IMR-90 (cell line): Measurements from ENCODE around the gene ZNF23. TPM values are rescaled to one million over a fixed set of nuclear protein-coding genes. Genes with fewer than 3 reads are reported as not detected.

Source experiments
- ATAC-seq: fragments of 200-7000 bp; cut with Tn5 transposase; 2 replicates; pipeline ENCODE4 v1.9.1; 2020; ENCODE audit warnings: low read depth, mild to moderate bottlenecking, moderate library complexity
- BruUV-seq: library from RNA; stranded (reverse); fragments of 400-500 nt; replicated peaks from 2 replicates; lab custom pipeline; 2021; lab: Mats Ljungman, UMichigan
- CTCF ChIA-PET: fragments of 300-600 bp; formaldehyde crosslinking; extraction: SDS; loops from one replicate; lab custom pipeline; 2021; ENCODE audit warnings: antibody characterized with exemption; lab: Yijun Ruan, JAX
- POLR2A ChIA-PET: fragments of 300-600 bp; sonication (Branson Sonifier 250); formaldehyde crosslinking; loops from one replicate; lab custom pipeline; 2022; ENCODE audit warnings: antibody characterized with exemption; ENCODE audit not compliant: unreplicated experiment; lab: Charles Lee
- DNase-seq: peaks from one replicate; pipeline ENCODE4 v3.0.0; 2013
- H2AFZ ChIP-seq: replicated peaks from 2 replicates; pipeline ENCODE3; 2013; ENCODE audit warnings: low read length, mild to moderate bottlenecking; ENCODE audit not compliant: poor library complexity
- H2AK5ac ChIP-seq: 2 replicates; pipeline ENCODE4 v1.6.1; 2013; ENCODE audit warnings: low read depth, low read length, inconsistent platforms
- H2AK9ac ChIP-seq: replicated peaks from 2 replicates; pipeline ENCODE3; 2013; ENCODE audit warnings: mild to moderate bottlenecking, low read depth, low read length, moderate library complexity; ENCODE audit not compliant: poor library complexity
- H2BK120ac ChIP-seq: 2 replicates; pipeline ENCODE4 v1.6.1; 2013; ENCODE audit warnings: low read depth, low read length, inconsistent platforms
- H2BK15ac ChIP-seq: 3 replicates; pipeline ENCODE4 v1.6.1; 2013; ENCODE audit warnings: low read depth, low read length, inconsistent platforms
- H2BK20ac ChIP-seq: 2 replicates; pipeline ENCODE4 v1.6.1; 2013; ENCODE audit warnings: low read depth, mild to moderate bottlenecking, inconsistent platforms, low read length, moderate library complexity
- H2BK5ac ChIP-seq: 2 replicates; pipeline ENCODE4 v1.6.1; 2013; ENCODE audit warnings: mild to moderate bottlenecking, low read depth, low read length, inconsistent platforms; ENCODE audit not compliant: poor library complexity, severe bottlenecking
- H3K14ac ChIP-seq: replicated peaks from 2 replicates; pipeline ENCODE4 v1.6.1; 2013; ENCODE audit warnings: low read depth, low read length, inconsistent platforms
- H3K18ac ChIP-seq: 2 replicates; pipeline ENCODE4 v1.6.1; 2013; ENCODE audit warnings: low read depth, low read length, control low read depth
- H3K23ac ChIP-seq: 2 replicates; pipeline ENCODE4 v1.6.1; 2013; ENCODE audit warnings: low read depth, low read length, inconsistent platforms
- H3K27ac ChIP-seq: 2 replicates; pipeline ENCODE4 v1.5.1; 2013; ENCODE audit warnings: mild to moderate bottlenecking, control low read depth, low read length; ENCODE audit not compliant: insufficient read depth
- H3K27me3 ChIP-seq: 2 replicates; pipeline ENCODE4 v1.6.1; 2013; ENCODE audit warnings: low read length; ENCODE audit not compliant: control insufficient read depth, insufficient read depth
- H3K36me3 ChIP-seq: 2 replicates; pipeline ENCODE4 v1.6.1; 2013; ENCODE audit warnings: low read length, mixed read lengths; ENCODE audit not compliant: control insufficient read depth, insufficient read depth
- H3K4ac ChIP-seq: 2 replicates; pipeline ENCODE4 v1.6.1; 2013; ENCODE audit warnings: low read depth, low read length, inconsistent platforms
- H3K4me1 ChIP-seq: 2 replicates; pipeline ENCODE4 v1.6.1; 2013; ENCODE audit warnings: low read length, mixed read lengths; ENCODE audit not compliant: control insufficient read depth, insufficient read depth
- H3K4me2 ChIP-seq: 2 replicates; pipeline ENCODE4 v1.6.1; 2013; ENCODE audit warnings: low read depth, mild to moderate bottlenecking, control low read depth, low read length, moderate library complexity
- H3K4me3 ChIP-seq: 2 replicates; pipeline ENCODE4 v1.5.1; 2013; ENCODE audit warnings: low read depth, mild to moderate bottlenecking, control low read depth, low read length, moderate library complexity; ENCODE audit not compliant: insufficient read depth
- H3K56ac ChIP-seq: 2 replicates; pipeline ENCODE4 v1.6.1; 2013; ENCODE audit warnings: low read length, inconsistent platforms; ENCODE audit not compliant: insufficient read depth; ENCODE audit errors: extremely low read depth
- H3K79me1 ChIP-seq, 2 experiments: 2 replicates each; pipeline ENCODE4 v1.6.1; 2013; ENCODE audit warnings: low read length in 2 of 2, inconsistent platforms in 1 of 2, low read depth in 1 of 2
- H3K9ac ChIP-seq: 2 replicates; pipeline ENCODE4 v1.6.1; 2013; ENCODE audit warnings: low read depth, low read length, control low read depth
- H3K9me1 ChIP-seq: 2 replicates; pipeline ENCODE4 v1.6.1; 2013; ENCODE audit warnings: low read length, inconsistent platforms; ENCODE audit not compliant: insufficient read depth
- H3K9me3 ChIP-seq: 2 replicates; pipeline ENCODE4 v1.6.1; 2013; ENCODE audit warnings: low read length; ENCODE audit not compliant: control insufficient read depth, insufficient read depth
- H4K20me1 ChIP-seq: 2 replicates; pipeline ENCODE4 v1.6.1; 2013; ENCODE audit warnings: low read length, inconsistent platforms; ENCODE audit not compliant: insufficient read depth
- H4K5ac ChIP-seq: 2 replicates; pipeline ENCODE4 v1.6.1; 2013; ENCODE audit warnings: mild to moderate bottlenecking, low read depth, low read length, control low read depth
- H4K8ac ChIP-seq, 2 experiments: 2 replicates each; pipeline ENCODE4 v1.6.1; 2013; ENCODE audit warnings: low read depth in 2 of 2, low read length in 2 of 2, control low read depth in 1 of 2, inconsistent platforms in 1 of 2
- H4K91ac ChIP-seq: 2 replicates; pipeline ENCODE4 v1.6.1; 2013; ENCODE audit warnings: low read depth, low read length, inconsistent platforms; ENCODE audit not compliant: insufficient read depth
- BHLHE40 ChIP-seq: fragments of 150-350 bp; IDR thresholded peaks from 2 replicates; pipeline ENCODE4 v1.6.1; 2016; ENCODE audit warnings: mild to moderate bottlenecking, low read depth, low read length
- CEBPB ChIP-seq: IDR thresholded peaks from 2 replicates; pipeline ENCODE4 v1.6.1; 2012; ENCODE audit warnings: low read depth, low read length, improper control_type of control experiment
- CHD1 ChIP-seq: IDR thresholded peaks from 2 replicates; pipeline ENCODE4 v1.6.1; 2012; ENCODE audit warnings: low read depth, low read length, improper control_type of control experiment
- FOS ChIP-seq: fragments of 150-350 bp; IDR thresholded peaks from 2 replicates; pipeline ENCODE4 v1.6.1; 2016; ENCODE audit warnings: low read depth, low read length
- MAFK ChIP-seq: IDR thresholded peaks from 2 replicates; pipeline ENCODE4 v1.6.1; 2012; ENCODE audit warnings: low read depth, low read length, improper control_type of control experiment
- MAZ ChIP-seq: IDR thresholded peaks from 2 replicates; pipeline ENCODE4 v1.6.1; 2012; ENCODE audit warnings: low read depth, mild to moderate bottlenecking, low read length, improper control_type of control experiment, moderate library complexity, borderline replicate concordance
- POLR2A ChIP-seq: IDR thresholded peaks from 2 replicates; pipeline ENCODE4 v1.6.1; 2012; ENCODE audit warnings: mild to moderate bottlenecking, low read depth, low read length
- RAD21 ChIP-seq: IDR thresholded peaks from 2 replicates; pipeline ENCODE4 v1.6.1; 2012; ENCODE audit warnings: low read length, improper control_type of control experiment
- RFX5 ChIP-seq: IDR thresholded peaks from 2 replicates; pipeline ENCODE4 v1.8.0; 2012; ENCODE audit warnings: low read depth, mild to moderate bottlenecking, low read length, moderate library complexity
- WGBS, 2 experiments: methylation state at CpG; one replicate each; pipeline versions ENCODE4 v1.1.5 to v1.1.7; 2013; ENCODE audit warnings: missing lambda C conversion rate in 2 of 2; ENCODE audit not compliant: insufficient read length in 1 of 2; ENCODE audit errors: extremely low coverage in 2 of 2; 5-methylcytosine and 5-hydroxymethylcytosine counted together
- dilution Hi-C: fragments of 300-500 bp; cut with HindIII; formaldehyde crosslinking; loops from one replicate; pipeline ENCODE4 v1.14.3; 2018; ENCODE audit warnings: low sequenced_read_pairs; ENCODE audit not compliant: unreplicated experiment
- in situ Hi-C: fragments of 300-500 bp; cut with MboI; formaldehyde crosslinking; loops from 3 replicates; pipeline ENCODE4 v1.14.3; 2019; ENCODE audit warnings: low sequenced_read_pairs, inconsistent platforms, mixed read lengths
- intact Hi-C: fragments of 100-400 bp; cut with micrococcal nuclease; formaldehyde crosslinking; loops from 2 replicates; pipeline ENCODE4 v1.10.0; 2022
- polyA plus RNA-seq, 3 experiments: library from polyadenylated mRNA; depleted of rRNA; stranded (reverse); fragments of >200 nt; gene quantifications; 2 replicates each; pipeline ENCODE4 v1.2.3, GENCODE V29; 2012; ENCODE audit warnings: low replicate concordance in 1 of 3
- total RNA-seq: library from RNA; depleted of rRNA; stranded (reverse); fragments of >200 nt; gene quantifications from 2 replicates; pipeline ENCODE4 v1.2.3, GENCODE V29; 2012
- TF ChIP-seq, protein P1 (sequence below): fragments of 150-350 bp; IDR thresholded peaks from 2 replicates; pipeline ENCODE4 v1.6.1; 2017; ENCODE audit warnings: mild to moderate bottlenecking, antibody characterized with exemption, low read length, low read depth
- TF ChIP-seq, protein P2 (sequence below): conservative IDR thresholded peaks from 2 replicates; pipeline ENCODE4 v1.5.1; 2012; ENCODE audit warnings: mild to moderate bottlenecking, low read depth, low read length, improper control_type of control experiment
- TF ChIP-seq, protein P3 (sequence below): fragments of 150-350 bp; IDR thresholded peaks from 2 replicates; pipeline ENCODE4 v1.6.1; 2016; ENCODE audit warnings: low read depth, mild to moderate bottlenecking, low read length, moderate library complexity, borderline replicate concordance

The ZNF23 gene
- total and polyA plus RNA-seq, 2 of the 4 experiments (the other 2 are of a cell fraction), result 7.5 to 8.8 TPM

DNA sequence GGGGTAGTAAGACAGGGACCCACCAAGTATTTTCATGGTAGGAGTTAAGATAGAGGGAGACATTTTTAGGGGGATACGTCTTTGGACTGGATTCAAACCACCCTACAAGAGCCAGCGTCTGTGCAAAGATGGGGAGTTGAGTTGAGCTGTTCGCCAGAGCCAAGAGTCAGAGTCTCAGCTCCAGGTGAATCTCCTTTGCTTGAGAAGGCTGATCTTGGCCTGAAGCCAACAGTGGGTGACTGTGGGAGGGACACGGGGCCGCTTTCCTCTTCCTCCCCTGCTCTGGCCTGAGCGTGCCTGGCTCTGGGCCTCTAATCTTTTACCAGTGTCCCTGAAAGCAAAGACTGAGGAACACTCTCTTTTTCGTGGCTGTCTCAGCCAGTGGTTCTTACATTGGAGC, 25.6 kb downstream of the ZNF23 start:
- in situ Hi-C loops (no loop called here), intact Hi-C loops (no loop called here), dilution Hi-C loops (no loop called here)
- H4K5ac ChIP-seq, result no peak overlapping the region
- no peak overlapping the region for H2BK20ac ChIP-seq
- TF ChIP-seq MAFK (no peak), RFX5 (no peak), MAZ (no peak), CEBPB (no peak), RAD21 (no peak), POLR2A (no peak), FOS (no peak), BHLHE40 (no peak), CHD1 (no peak)
- TF ChIP-seq, protein P1, sequence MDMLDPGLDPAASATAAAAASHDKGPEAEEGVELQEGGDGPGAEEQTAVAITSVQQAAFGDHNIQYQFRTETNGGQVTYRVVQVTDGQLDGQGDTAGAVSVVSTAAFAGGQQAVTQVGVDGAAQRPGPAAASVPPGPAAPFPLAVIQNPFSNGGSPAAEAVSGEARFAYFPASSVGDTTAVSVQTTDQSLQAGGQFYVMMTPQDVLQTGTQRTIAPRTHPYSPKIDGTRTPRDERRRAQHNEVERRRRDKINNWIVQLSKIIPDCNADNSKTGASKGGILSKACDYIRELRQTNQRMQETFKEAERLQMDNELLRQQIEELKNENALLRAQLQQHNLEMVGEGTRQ, result no peak
- TF ChIP-seq, protein P2, sequence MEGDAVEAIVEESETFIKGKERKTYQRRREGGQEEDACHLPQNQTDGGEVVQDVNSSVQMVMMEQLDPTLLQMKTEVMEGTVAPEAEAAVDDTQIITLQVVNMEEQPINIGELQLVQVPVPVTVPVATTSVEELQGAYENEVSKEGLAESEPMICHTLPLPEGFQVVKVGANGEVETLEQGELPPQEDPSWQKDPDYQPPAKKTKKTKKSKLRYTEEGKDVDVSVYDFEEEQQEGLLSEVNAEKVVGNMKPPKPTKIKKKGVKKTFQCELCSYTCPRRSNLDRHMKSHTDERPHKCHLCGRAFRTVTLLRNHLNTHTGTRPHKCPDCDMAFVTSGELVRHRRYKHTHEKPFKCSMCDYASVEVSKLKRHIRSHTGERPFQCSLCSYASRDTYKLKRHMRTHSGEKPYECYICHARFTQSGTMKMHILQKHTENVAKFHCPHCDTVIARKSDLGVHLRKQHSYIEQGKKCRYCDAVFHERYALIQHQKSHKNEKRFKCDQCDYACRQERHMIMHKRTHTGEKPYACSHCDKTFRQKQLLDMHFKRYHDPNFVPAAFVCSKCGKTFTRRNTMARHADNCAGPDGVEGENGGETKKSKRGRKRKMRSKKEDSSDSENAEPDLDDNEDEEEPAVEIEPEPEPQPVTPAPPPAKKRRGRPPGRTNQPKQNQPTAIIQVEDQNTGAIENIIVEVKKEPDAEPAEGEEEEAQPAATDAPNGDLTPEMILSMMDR, result no peak
- TF ChIP-seq, protein P3, sequence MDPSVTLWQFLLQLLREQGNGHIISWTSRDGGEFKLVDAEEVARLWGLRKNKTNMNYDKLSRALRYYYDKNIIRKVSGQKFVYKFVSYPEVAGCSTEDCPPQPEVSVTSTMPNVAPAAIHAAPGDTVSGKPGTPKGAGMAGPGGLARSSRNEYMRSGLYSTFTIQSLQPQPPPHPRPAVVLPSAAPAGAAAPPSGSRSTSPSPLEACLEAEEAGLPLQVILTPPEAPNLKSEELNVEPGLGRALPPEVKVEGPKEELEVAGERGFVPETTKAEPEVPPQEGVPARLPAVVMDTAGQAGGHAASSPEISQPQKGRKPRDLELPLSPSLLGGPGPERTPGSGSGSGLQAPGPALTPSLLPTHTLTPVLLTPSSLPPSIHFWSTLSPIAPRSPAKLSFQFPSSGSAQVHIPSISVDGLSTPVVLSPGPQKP, result no peak
- H3K4ac ChIP-seq, result no peak overlapping the region
- DNase-seq (no peak), ATAC-seq (no peak)
- 61% methylated on average over 2 of the region's 7 CpGs; no CpG with 5 or more reads in 1 of the 2 experiments for WGBS, 2 experiments
- no peaks in the 10 kb centered on the region for H3K79me1 ChIP-seq
- peaks cover 3% of the 10 kb centered on the region; the same call in 1 of the 2 replicates for H3K9me3 ChIP-seq
- no peak overlapping the region for H4K8ac ChIP-seq
- no peak overlapping the region for H3K23ac ChIP-seq
- no peak overlapping the region for H2BK15ac ChIP-seq
- H4K20me1 ChIP-seq, result no peaks in the 10 kb centered on the region
- H3K9ac ChIP-seq, result no peak overlapping the region
- POLR2A ChIA-PET, result no interaction called here
- no peak overlapping the region for H3K56ac ChIP-seq
- CTCF ChIA-PET, result interaction anchor here (1.5 kb wide), 1 partner anchor 63 kb away, joined by 3 read pairs; no protein-coding TSS in a partner anchor
- no peak overlapping the region for H3K18ac ChIP-seq
- peaks cover 1% of the 10 kb centered on the region for H3K27me3 ChIP-seq
- H3K4me1 ChIP-seq, result no peaks in the 10 kb centered on the region
- no peak overlapping the region for H4K91ac ChIP-seq
- H2BK120ac ChIP-seq, result no peak overlapping the region
- H2BK5ac ChIP-seq, result no peak overlapping the region
- BruUV-seq, result no TSS peak
- no peaks in the 10 kb centered on the region for H3K9me1 ChIP-seq
- no peak overlapping the region for H3K27ac ChIP-seq
- H3K4me2 ChIP-seq, result no peak overlapping the region
- H2AK9ac ChIP-seq, result no peak overlapping the region
- no peaks in the 10 kb centered on the region for H3K36me3 ChIP-seq
- no peak overlapping the region for H2AK5ac ChIP-seq
- H2AFZ ChIP-seq, result no peak overlapping the region
- no peak overlapping the region for H3K14ac ChIP-seq
- H3K4me3 ChIP-seq, result no peak overlapping the region
